Stimulated activated CD8-positive, alpha-beta memory T cell treated with anti-CD3 and anti-CD28 coated beads, Interleukin-4, amount 100 ng/mL, for 48 hours (primary cell): ENCODE measurements around the gene SORCS3.

ENCODE experiments used
- DNase-seq: peaks from one replicate; pipeline ENCODE4 v3.0.0-alpha.2; 2020

The SORCS3 gene

DNA sequence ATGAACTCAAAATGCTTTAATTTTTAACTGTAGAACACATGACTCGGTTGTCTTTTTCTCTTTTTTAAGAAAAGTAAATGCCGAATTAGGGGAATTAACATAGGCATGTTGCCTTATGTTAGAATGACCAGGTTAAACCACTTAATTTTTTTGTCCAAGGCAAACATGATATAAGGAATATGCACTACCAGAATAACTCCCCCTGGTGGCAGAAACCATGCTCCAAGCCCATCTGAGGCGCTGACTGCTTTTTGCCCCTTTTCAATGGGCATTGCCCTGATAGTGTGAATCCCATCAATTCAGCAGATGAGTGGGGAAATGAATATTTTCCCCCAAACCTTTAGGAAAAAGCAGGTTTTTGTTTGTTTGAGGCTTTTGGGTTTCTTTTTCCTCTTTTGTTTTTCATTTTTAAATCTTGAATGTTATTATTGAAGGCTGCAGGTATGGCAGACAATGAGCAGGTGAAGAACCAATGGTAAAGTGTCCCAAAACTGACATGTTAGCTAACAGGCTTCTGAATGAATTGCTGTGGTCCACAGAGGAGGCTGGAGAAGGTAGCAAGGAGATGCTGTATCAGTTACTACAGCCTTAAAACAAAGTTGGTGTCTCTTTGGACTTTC, 284.3 kb downstream of the SORCS3 start:
- DNase-seq = peak; percentile 51

DNA sequence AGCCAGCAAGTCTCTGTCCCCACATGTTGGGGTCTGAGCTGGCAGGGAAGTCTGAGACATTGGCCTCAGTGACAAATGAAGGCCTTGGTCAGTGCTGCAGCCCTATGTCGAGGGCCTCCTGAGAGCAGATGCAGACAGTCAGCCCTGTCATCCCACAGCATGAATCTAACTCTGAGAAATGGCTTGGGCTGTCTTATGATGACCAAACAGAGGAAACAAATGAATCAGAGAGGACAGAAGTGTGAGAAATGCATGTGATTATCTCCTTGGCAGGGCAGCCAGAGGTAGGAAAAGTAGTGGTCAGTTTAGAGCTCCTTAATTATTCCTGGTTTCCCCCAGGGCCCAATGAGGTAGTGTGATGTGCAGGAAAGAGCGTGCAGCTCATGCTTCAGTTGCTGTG, 287.6 kb downstream of the SORCS3 start:
- no peak for DNase-seq

DNA sequence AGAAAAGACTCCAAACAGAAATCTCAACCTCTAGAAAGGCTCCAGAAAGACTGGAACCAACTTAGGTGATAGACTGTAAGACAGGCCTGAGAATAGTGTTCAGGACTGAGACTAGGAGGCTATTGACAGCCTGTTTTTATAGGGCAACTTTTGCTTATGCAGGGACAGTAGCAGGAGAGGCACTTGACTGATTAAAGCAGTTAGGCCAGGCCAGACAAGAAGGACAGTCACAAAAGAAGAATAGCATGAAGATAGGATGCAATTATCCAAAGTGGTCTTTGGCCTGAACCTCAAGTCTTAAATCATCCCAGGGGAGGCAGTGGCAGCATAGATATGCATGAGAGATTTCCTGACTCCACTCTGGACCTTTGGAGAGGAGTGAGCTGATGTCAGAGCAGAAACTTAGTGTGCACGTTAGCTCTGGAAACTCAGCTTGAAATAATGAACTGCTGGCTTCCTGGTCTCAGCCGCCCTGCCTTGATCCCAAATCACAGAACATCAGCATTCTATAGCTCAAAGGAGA, 290.6 kb downstream of the SORCS3 start:
- no peak for DNase-seq

DNA sequence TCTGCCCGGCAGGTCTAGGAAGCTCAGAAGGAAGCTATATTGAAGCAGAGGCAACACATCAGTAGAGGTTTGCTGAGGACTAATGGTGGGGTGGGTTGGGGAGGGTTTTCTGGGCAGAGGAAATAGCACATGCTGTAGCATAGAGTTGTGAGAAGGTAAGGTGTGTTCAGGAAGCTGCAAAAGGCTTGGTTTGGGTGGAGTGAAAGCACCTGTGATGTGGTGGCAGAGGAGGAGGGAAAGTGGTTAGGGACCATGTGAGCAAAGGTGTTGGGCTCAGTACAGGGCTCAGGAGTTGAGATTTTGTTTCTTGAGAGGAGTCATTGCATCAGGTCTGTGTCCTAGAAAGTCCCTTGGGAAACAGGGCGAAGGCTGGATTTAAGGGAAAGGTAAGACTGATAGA, 294.6 kb downstream of the SORCS3 start:
- no peak for DNase-seq

DNA sequence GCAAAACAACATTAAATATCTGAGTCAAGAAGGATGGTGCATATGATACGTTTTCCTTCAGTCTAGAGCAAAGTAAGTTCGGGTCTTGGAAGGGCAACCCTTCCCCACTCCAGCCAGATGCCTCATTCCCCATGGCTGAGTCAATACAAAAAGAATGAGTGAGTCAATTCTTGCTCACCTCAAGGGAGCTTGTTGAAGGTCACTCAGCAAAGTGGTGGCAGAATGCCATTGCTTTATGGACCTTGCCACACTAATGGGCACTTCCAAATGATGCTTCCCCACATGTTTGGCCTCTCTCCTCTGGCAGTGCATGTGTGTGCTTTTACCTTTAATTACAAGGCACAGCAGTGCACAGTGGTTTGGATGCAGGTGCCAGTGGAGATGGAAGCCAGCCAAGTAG, 296.5 kb downstream of the SORCS3 start:
- no peak for DNase-seq

DNA sequence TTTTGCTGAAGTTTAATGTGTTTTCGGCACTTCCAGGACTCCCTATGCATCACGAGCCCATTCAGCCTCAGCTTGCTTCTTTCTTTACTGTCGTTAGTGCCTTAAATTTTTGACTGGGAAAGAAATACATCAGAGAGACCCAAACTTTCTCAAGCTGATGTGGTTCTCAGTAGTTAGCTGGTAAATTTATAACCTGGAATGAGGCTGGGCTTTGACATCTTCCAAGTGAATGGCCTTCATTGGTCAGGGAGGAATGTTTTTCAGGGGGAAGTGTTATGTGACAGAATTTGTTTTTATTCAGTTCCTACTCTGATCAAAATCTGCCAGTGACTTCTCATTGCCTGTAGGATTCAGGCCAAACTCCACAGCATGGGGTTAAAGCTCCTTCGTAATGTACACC, 296.9 kb downstream of the SORCS3 start:
- no peak for DNase-seq

DNA sequence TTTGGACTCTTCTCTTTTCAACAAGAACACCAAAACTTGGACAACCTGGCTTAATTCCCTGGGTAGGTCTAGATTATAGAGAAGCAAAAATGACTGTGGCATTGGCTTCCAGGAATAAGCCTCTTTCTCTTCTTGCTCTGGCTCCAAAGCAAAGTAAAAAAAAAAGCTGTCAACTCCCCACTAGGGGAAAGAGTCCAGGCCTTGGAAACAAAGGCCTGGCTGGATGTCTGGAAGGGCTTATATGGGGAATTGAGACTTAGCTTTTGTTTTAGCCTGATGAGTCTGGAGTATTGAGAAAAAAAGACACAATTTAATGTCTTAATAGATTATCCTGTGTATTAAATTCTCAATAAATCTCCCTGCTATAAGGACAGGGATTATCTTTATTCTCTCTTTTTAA, 300.6 kb downstream of the SORCS3 start:
- DNase-seq = no peak

DNA sequence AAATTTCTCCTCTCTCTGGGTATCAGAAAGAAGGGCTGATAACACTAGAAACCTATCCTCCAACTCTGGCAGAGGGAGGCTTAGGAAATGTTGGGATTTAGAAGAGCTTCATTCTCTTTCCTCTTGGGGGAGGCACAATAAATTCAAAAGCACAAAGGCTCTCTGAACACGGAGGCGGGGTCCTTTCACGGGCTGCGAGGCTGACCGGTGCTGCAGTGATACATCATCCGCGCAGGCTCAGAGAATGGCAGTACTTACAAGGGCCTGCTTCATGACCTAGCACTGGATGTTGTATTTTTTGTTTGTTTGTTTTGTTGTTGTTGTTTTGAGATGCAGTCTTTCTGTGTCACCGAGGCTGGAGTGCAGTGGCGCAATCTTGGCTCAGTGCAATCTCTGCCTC, 306.2 kb downstream of the SORCS3 start:
- no peak for DNase-seq

DNA sequence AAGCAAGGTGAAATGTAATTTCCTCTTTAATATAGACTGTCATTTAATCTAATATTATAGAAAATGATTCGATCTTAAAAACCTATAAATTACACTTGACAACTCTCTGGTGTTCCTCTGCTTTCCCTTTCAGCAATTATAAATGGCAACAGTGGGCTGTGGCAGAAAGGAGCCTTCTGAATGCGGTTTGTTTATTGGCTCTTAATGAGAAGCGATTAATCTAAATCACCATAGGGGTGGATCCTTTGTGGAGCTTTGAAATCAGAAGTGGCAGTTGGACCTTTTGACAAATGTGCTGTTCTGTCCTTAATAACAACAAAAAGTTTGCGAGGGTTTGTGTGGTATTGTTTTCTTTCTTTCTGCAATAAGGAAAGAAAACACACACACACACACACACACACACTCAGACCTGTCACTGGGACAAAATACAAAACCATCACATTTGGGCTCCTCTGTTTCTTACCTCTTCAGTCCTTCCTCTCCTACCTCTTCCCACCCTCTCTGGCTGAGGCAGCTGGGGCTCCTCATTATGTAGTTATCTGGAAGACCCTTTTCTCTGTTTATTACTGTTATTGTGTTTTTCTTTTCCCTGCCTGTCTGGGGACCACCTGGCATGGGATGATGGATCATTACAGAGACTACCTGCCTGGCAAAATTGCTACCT, 316.2 kb downstream of the SORCS3 start:
- DNase-seq = no peak

- no peak for DNase-seq
These were observed 325.6 kb downstream of the SORCS3 start for GRCh38 chr10:104966563-104967297.

- no peak for DNase-seq
These were observed 339.3 kb downstream of the SORCS3 start for GRCh38 chr10:104980368-104980767.

- DNase-seq = no peak
These were observed 340.9 kb downstream of the SORCS3 start for GRCh38 chr10:104981995-104982394.

DNA sequence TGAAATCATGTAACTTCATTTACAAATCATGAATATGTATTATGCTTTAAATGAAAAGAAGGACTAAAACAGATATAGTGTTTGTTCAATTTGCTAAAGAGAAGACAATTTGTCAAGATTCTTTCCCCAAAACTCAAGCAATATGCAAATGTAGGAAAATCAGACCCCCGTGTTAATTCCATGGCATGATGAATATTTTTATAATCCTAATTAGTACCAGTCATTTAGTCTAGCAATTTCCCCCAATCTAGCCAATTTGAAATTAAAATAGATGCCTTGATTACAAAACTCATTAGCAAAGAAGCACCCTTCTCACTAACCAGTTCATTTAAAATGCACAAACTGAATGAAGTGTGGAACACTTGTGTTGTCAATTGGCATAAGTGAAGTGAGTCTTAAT, 347.6 kb downstream of the SORCS3 start:
- no peak for DNase-seq

GRCh38 chr10:104989880-104990279, 348.8 kb downstream of the SORCS3 start:
- DNase-seq = no peak

DNA sequence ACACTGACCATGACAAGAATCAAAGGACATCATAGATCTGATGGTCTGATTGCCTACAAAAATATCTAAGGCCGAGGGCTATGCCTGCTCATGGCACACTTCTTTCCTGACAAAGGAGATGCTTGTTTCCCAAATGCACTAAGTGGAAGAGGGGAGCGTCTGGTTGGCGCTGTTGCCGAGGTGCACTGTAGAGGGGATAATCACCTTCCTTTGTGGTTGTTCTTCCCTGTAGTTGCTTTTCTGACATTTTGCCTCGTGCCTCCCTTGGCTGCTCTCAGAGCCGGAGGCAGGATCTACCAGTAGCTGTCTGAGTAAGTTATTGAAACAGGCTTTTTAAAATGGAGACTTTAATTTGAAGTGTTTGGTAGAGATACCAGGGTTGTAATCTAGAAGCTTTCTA, 352.0 kb downstream of the SORCS3 start:
- DNase-seq = no peak

- no peak for DNase-seq
These were observed 360.2 kb downstream of the SORCS3 start for GRCh38 chr10:105001269-105001668.

- DNase-seq = no peak
These were observed 369.5 kb downstream of the SORCS3 start for GRCh38 chr10:105010411-105011121.

- DNase-seq = no peak
These were observed 376.0 kb downstream of the SORCS3 start for GRCh38 chr10:105017116-105017515.

DNA sequence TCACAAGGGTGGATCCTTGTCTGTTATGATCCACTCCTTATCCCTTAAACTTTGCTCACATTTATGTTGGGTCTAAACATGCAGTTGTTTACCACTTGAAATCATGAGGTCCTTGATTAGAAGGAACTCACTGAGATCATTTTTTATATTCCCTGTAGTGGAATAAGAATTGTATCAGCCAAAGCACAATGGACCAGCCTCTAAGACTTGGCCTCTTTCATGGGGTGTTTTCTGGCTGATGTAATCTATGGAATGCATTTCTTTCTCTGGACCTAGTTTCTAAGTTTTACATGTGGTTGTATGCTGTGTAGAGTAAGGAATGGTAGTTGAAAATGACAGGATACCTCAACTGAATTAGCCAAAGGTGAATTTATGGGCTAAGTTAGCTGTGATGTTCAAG, 376.6 kb downstream of the SORCS3 start:
- no peak for DNase-seq

DNA sequence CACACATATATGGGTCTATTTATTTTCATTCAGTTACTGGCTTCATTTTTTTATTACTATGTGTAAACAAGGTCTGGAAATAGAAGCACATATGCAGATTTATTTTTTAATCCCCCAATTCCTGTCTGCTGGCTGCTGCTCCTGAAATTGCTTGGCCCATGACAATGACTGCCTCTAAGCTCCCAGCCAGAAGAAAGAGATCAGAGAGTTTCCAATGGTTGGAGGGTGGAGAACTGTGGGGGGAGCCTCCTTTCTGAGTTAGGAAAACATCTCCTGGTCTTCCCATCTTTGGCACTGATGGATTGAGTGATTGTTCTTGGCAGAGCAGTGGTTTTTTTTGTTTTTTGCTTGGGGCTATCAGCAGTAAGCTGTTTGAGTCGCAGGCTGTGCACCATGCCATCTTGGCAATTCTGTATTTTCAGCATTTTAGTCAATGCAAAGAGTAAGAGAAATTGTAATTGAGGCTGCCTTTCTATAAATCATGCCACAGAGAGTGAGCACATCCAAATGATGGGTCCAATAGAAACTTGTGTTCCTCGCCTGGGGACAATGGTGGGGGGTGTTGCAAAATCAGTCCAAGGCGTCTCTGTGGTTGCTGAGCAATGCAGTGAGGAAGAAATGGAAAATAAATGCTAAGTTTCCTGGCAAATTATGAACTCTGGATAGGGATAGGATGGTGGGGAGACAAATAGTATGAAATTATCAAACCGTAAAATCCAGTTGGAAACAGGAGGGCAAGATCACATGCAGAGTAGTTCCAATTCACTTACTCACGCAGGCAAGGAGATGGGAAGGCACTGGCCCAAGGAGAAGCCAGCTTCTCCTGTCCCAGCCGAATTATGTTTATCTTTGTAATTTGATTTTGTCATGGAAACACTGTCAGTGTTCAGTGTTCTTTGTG, 382.4 kb downstream of the SORCS3 start:
- no peak for DNase-seq

DNA sequence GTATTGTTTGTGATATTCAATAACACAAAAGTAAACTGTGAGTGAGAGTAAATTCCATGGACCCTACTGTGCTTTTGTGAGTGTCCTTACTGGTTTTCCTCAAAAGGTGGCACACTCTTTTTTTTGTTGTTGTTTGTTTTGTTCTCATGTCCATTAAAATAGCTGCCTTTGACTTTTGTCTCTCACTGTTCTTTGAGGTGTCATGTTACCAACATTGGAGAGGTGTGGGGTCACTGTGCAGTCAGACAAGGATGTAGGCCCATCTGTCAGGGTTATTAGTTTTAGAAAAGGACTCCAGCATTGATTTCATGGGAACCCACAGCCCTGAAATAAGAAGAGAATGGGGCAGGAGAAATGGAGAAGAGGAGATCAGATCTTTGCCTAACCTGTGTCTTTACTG, 383.1 kb downstream of the SORCS3 start:
- no peak for DNase-seq

GRCh38 chr10:105025092-105025491, 384.0 kb downstream of the SORCS3 start:
- DNase-seq = no peak
